ENCODE results near the gene ARHGEF33. TPM values are rescaled to one million over a fixed set of nuclear protein-coding genes. Genes with fewer than 3 reads are reported as not detected.
A peak's percentile ranks its signal among the peaks of the same experiment; 100 is the strongest.

ARHGEF33 gene
- total and polyA plus RNA-seq, 2 of the 13 experiments (the other 11 are each of a cell fraction or from before 2014, with no cell fraction given): 0.04 TPM; not detected in 1

DNA sequence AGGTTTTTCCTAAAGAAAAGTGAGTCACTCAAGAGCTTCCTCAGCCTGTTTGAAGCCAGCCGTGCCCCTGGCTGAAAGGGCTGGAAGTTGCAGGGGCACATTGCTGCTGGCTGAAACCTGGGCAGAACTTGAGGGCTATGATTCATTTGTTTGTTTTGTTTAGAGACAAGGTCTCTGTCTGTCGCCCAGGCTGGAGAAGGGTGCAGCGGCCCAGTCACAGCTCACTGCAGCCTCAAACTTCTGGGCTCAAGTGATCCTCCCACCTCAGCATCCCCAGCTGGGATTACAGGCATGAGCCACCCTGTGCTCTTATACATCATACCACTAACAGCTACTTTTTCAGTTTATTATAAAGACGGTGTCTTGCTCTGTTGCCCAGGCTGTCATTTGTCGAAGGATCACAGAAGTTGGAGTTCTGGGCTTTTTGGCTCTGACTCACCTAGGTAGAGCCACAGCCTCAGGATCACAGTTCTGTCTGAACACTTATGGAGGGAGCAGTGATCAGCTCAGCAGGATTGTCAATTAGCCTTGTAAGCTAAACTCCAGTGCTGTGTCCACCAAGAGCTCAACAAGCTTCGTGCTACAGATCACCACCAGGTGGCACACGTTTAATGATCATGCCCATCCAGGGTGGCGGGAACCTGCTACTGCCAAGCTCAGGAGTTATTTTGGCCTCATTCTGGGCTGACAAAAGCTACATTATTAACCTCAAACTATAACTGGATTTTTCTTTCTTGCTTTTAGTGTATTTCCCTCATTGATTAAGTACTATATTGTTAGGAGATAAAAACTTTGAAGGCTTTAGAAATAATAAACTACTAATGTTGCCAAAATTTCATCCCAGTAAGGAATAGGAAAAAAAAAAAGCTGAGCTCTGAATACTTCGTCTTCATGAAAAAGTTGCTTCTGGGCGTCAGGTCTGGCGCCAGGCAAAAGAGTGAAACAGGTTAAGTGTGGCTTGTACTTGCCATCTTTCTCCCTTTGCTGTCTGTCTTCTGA is 57.9 kb downstream of the ARHGEF33 start (continued):
- TF ChIP-seq, protein P1, sequence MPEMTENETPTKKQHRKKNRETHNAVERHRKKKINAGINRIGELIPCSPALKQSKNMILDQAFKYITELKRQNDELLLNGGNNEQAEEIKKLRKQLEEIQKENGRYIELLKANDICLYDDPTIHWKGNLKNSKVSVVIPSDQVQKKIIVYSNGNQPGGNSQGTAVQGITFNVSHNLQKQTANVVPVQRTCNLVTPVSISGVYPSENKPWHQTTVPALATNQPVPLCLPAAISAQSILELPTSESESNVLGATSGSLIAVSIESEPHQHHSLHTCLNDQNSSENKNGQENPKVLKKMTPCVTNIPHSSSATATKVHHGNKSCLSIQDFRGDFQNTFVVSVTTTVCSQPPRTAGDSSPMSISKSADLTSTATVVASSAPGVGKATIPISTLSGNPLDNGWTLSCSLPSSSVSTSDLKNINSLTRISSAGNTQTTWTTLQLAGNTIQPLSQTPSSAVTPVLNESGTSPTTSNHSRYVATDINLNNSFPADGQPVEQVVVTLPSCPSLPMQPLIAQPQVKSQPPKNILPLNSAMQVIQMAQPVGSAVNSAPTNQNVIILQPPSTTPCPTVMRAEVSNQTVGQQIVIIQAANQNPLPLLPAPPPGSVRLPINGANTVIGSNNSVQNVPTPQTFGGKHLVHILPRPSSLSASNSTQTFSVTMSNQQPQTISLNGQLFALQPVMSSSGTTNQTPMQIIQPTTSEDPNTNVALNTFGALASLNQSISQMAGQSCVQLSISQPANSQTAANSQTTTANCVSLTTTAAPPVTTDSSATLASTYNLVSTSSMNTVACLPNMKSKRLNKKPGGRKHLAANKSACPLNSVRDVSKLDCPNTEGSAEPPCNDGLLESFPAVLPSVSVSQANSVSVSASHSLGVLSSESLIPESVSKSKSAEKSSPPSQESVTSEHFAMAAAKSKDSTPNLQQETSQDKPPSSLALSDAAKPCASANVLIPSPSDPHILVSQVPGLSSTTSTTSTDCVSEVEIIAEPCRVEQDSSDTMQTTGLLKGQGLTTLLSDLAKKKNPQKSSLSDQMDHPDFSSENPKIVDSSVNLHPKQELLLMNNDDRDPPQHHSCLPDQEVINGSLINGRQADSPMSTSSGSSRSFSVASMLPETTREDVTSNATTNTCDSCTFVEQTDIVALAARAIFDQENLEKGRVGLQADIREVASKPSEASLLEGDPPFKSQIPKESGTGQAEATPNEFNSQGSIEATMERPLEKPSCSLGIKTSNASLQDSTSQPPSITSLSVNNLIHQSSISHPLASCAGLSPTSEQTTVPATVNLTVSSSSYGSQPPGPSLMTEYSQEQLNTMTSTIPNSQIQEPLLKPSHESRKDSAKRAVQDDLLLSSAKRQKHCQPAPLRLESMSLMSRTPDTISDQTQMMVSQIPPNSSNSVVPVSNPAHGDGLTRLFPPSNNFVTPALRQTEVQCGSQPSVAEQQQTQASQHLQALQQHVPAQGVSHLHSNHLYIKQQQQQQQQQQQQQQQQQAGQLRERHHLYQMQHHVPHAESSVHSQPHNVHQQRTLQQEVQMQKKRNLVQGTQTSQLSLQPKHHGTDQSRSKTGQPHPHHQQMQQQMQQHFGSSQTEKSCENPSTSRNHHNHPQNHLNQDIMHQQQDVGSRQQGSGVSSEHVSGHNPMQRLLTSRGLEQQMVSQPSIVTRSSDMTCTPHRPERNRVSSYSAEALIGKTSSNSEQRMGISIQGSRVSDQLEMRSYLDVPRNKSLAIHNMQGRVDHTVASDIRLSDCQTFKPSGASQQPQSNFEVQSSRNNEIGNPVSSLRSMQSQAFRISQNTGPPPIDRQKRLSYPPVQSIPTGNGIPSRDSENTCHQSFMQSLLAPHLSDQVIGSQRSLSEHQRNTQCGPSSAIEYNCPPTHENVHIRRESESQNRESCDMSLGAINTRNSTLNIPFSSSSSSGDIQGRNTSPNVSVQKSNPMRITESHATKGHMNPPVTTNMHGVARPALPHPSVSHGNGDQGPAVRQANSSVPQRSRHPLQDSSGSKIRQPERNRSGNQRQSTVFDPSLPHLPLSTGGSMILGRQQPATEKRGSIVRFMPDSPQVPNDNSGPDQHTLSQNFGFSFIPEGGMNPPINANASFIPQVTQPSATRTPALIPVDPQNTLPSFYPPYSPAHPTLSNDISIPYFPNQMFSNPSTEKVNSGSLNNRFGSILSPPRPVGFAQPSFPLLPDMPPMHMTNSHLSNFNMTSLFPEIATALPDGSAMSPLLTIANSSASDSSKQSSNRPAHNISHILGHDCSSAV (CRISPR knock-in tag; IDR thresholded peaks at IDR 0.05; ENCODE audit: borderline replicate concordance): no peak
- TF ChIP-seq, protein P2, sequence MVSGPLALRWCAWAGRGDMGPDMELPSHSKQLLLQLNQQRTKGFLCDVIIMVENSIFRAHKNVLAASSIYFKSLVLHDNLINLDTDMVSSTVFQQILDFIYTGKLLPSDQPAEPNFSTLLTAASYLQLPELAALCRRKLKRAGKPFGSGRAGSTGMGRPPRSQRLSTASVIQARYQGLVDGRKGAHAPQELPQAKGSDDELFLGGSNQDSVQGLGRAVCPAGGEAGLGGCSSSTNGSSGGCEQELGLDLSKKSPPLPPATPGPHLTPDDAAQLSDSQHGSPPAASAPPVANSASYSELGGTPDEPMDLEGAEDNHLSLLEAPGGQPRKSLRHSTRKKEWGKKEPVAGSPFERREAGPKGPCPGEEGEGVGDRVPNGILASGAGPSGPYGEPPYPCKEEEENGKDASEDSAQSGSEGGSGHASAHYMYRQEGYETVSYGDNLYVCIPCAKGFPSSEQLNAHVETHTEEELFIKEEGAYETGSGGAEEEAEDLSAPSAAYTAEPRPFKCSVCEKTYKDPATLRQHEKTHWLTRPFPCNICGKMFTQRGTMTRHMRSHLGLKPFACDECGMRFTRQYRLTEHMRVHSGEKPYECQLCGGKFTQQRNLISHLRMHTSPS (CRISPR knock-in tag; IDR thresholded peaks at IDR 0.05; ENCODE audit: low read depth): peak; percentile 47; the same call in 1 of the 2 replicates
- TF ChIP-seq ZNF230 (CRISPR knock-in tag; IDR thresholded peaks at IDR 0.05) (no peak), ZNF501 (CRISPR knock-in tag; IDR thresholded peaks at IDR 0.05) (peak; percentile 81), ZNF563 (CRISPR knock-in tag; IDR thresholded peaks at IDR 0.05) (no peak), ZNF652 (CRISPR knock-in tag; IDR thresholded peaks at IDR 0.05; ENCODE audit: borderline replicate concordance, low read depth) (no peak), KMT2A (CRISPR knock-in tag; IDR thresholded peaks at IDR 0.05) (no peak), HDAC1 (CRISPR knock-in tag; IDR thresholded peaks at IDR 0.05) (no peak), RFX3 (CRISPR knock-in tag; IDR thresholded peaks at IDR 0.05) (no peak), ADNP (CRISPR knock-in tag; IDR thresholded peaks at IDR 0.05) (no peak), ZFP90 (CRISPR knock-in tag; IDR thresholded peaks at IDR 0.05; ENCODE audit: borderline replicate concordance) (0 out of 2 replicates have a peak, but pooled peaks have one; percentile 53), ZNF878 (CRISPR knock-in tag; IDR thresholded peaks at IDR 0.05) (no peak), ZNF296 (CRISPR knock-in tag; conservative IDR thresholded peaks at IDR 0.05) (no peak)
- TF ChIP-seq, protein P3, sequence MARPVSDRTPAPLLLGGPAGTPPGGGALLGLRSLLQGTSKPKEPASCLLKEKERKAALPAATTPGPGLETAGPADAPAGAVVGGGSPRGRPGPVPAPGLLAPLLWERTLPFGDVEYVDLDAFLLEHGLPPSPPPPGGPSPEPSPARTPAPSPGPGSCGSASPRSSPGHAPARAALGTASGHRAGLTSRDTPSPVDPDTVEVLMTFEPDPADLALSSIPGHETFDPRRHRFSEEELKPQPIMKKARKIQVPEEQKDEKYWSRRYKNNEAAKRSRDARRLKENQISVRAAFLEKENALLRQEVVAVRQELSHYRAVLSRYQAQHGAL (CRISPR knock-in tag; IDR thresholded peaks at IDR 0.05; ENCODE audit: not compliant biosample characterization): no peak
- TF ChIP-seq, protein P4, sequence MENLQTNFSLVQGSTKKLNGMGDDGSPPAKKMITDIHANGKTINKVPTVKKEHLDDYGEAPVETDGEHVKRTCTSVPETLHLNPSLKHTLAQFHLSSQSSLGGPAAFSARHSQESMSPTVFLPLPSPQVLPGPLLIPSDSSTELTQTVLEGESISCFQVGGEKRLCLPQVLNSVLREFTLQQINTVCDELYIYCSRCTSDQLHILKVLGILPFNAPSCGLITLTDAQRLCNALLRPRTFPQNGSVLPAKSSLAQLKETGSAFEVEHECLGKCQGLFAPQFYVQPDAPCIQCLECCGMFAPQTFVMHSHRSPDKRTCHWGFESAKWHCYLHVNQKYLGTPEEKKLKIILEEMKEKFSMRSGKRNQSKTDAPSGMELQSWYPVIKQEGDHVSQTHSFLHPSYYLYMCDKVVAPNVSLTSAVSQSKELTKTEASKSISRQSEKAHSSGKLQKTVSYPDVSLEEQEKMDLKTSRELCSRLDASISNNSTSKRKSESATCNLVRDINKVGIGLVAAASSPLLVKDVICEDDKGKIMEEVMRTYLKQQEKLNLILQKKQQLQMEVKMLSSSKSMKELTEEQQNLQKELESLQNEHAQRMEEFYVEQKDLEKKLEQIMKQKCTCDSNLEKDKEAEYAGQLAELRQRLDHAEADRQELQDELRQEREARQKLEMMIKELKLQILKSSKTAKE (CRISPR knock-in tag; IDR thresholded peaks at IDR 0.05; ENCODE audit: borderline replicate concordance): no peak
